HL-60/S4 treated with retinoic acid at 250 ng/mL for 4 days and 3 days (cell line): ENCODE results near the gene TSKU.

Source experiments
- in situ Hi-C: fragments of 300-500 bp; cut with MboI; formaldehyde crosslinking; loops from 2 replicates; pipeline ENCODE4 v1.7.0; 2022; ENCODE audit warnings: low sequenced_read_pairs

The TSKU gene

GRCh38 chr11:76783294-76783895 is at the start of gene TSKU:
Gene TSKU, plus strand, starts transcription at chr11:76783356. Its CDS starts 12,261 bp downstream, at chr11:76795617.
- in situ Hi-C loops: no loop called here

- in situ Hi-C loops: loop anchor here (25.0 kb wide), 1 partner anchor 178 kb away; no protein-coding TSS in a partner anchor
These were observed 49.2 kb upstream of the TSKU start for GRCh38 chr11:76733906-76734305.

GRCh38 chr11:76734456-76735420 is 48.4 kb upstream of the TSKU start:
- in situ Hi-C loops: loop anchor here (25.0 kb wide), 1 partner anchor 178 kb away; no protein-coding TSS in a partner anchor

GRCh38 chr11:76735841-76736240 is 47.3 kb upstream of the TSKU start:
- in situ Hi-C loops: loop anchor here (25.0 kb wide), 1 partner anchor 176 kb away; no protein-coding TSS in a partner anchor

- in situ Hi-C loops: loop anchor here (25.0 kb wide), 1 partner anchor 176 kb away; no protein-coding TSS in a partner anchor
These were observed 46.9 kb upstream of the TSKU start for GRCh38 chr11:76736266-76736665.

- in situ Hi-C loops: loop anchor here (25.0 kb wide), 1 partner anchor 175 kb away; no protein-coding TSS in a partner anchor
These were observed 46.2 kb upstream of the TSKU start for GRCh38 chr11:76736773-76737495.

GRCh38 chr11:76738618-76739240 is 44.4 kb upstream of the TSKU start:
- in situ Hi-C loops: loop anchor here (25.0 kb wide), 1 partner anchor 174 kb away; no protein-coding TSS in a partner anchor

- in situ Hi-C loops: loop anchor here (25.0 kb wide), 1 partner anchor 173 kb away; no protein-coding TSS in a partner anchor
These were observed 43.4 kb upstream of the TSKU start for GRCh38 chr11:76739798-76740197.

GRCh38 chr11:76740772-76741171 is 42.4 kb upstream of the TSKU start:
- in situ Hi-C loops: loop anchor here (25.0 kb wide), 1 partner anchor 172 kb away; no protein-coding TSS in a partner anchor

GRCh38 chr11:76742902-76743301 is 40.3 kb upstream of the TSKU start:
- in situ Hi-C loops: loop anchor here (25.0 kb wide), 1 partner anchor 169 kb away; no protein-coding TSS in a partner anchor

- in situ Hi-C loops: loop anchor here (25.0 kb wide), 1 partner anchor 168 kb away; no protein-coding TSS in a partner anchor
These were observed 38.7 kb upstream of the TSKU start for GRCh38 chr11:76744186-76745043.

GRCh38 chr11:76745044-76745376 is 38.1 kb upstream of the TSKU start:
- in situ Hi-C loops: loop anchor here (25.0 kb wide), 1 partner anchor 167 kb away; no protein-coding TSS in a partner anchor

GRCh38 chr11:76745561-76746207 is 37.5 kb upstream of the TSKU start:
- in situ Hi-C loops: loop anchor here (25.0 kb wide), 1 partner anchor 167 kb away; no protein-coding TSS in a partner anchor

GRCh38 chr11:76747153-76747914 is 35.8 kb upstream of the TSKU start:
- in situ Hi-C loops: loop anchor here (25.0 kb wide), 1 partner anchor 165 kb away; no protein-coding TSS in a partner anchor

GRCh38 chr11:76747915-76748860 is 35.0 kb upstream of the TSKU start:
- in situ Hi-C loops: loop anchor here (25.0 kb wide), 1 partner anchor 164 kb away; no protein-coding TSS in a partner anchor

- in situ Hi-C loops: loop anchor here (25.0 kb wide), 1 partner anchor 163 kb away; no protein-coding TSS in a partner anchor
These were observed 34.2 kb upstream of the TSKU start for GRCh38 chr11:76748948-76749347.

GRCh38 chr11:76750067-76750466 is 33.1 kb upstream of the TSKU start:
- in situ Hi-C loops: no loop called here
